H9 (cell line): ENCODE measurements around the gene YIPF4. TPM values are rescaled to one million over a fixed set of nuclear protein-coding genes. Genes with fewer than 3 reads are reported as not detected.

Experiments
- DNase-seq: peaks from one replicate; pipeline ENCODE4 v3.0.0-alpha.2; 2017
- H2AFZ ChIP-seq: one replicate; pipeline ENCODE4 v1.6.1; 2013; ENCODE audit warnings: mild to moderate bottlenecking, low read length, control low read depth, moderate library complexity
- H2AK5ac ChIP-seq: 2 replicates; pipeline ENCODE4 v1.6.1; 2013; ENCODE audit warnings: low read length, control low read depth, mixed read lengths; ENCODE audit not compliant: insufficient read length
- H2BK120ac ChIP-seq: one replicate; pipeline ENCODE4 v1.6.1; 2013; ENCODE audit warnings: low read depth, mild to moderate bottlenecking, low read length, control low read depth, inconsistent platforms; ENCODE audit not compliant: poor library complexity, severe bottlenecking
- H2BK12ac ChIP-seq: 2 replicates; pipeline ENCODE4 v1.6.1; 2013; ENCODE audit warnings: low read length, control low read depth, mixed read lengths, low read depth; ENCODE audit not compliant: insufficient read length
- H2BK15ac ChIP-seq: 2 replicates; pipeline ENCODE4 v1.6.1; 2013; ENCODE audit warnings: low read depth, low read length, control low read depth
- H2BK20ac ChIP-seq: one replicate; pipeline ENCODE4 v1.6.1; 2013; ENCODE audit warnings: low read depth, mild to moderate bottlenecking, low read length, control low read depth, inconsistent platforms; ENCODE audit not compliant: poor library complexity, severe bottlenecking
- H2BK5ac ChIP-seq: 2 replicates; pipeline ENCODE4 v1.6.1; 2013; ENCODE audit warnings: low read length, control low read depth, mixed read lengths; ENCODE audit not compliant: insufficient read length
- H3K14ac ChIP-seq: 2 replicates; pipeline ENCODE4 v1.6.1; 2013; ENCODE audit warnings: low read length, control low read depth; ENCODE audit not compliant: insufficient read depth
- H3K18ac ChIP-seq: 2 replicates; pipeline ENCODE4 v1.6.1; 2013; ENCODE audit warnings: low read depth, mild to moderate bottlenecking, mixed read lengths, low read length, control low read depth; ENCODE audit not compliant: insufficient read length
- H3K23ac ChIP-seq: 2 replicates; pipeline ENCODE4 v1.6.1; 2013; ENCODE audit warnings: low read length, control low read depth, mixed read lengths, low read depth; ENCODE audit not compliant: insufficient read length
- H3K23me2 ChIP-seq: 2 replicates; pipeline ENCODE4 v1.6.1; 2013; ENCODE audit warnings: low read depth, mild to moderate bottlenecking, mixed read lengths, low read length, control low read depth; ENCODE audit not compliant: insufficient read length, poor library complexity, severe bottlenecking
- H3K27ac ChIP-seq: 2 replicates; pipeline ENCODE4 v1.5.1; 2013; ENCODE audit warnings: low read length, control low read depth, mixed read lengths, low read depth; ENCODE audit not compliant: insufficient read length
- H3K27me3 ChIP-seq: 2 replicates; pipeline ENCODE4 v1.6.1; 2013; ENCODE audit warnings: low read length, control low read depth, inconsistent platforms; ENCODE audit not compliant: insufficient read depth
- H3K4ac ChIP-seq: 2 replicates; pipeline ENCODE4 v1.6.1; 2013; ENCODE audit warnings: low read depth, mild to moderate bottlenecking, control low read depth, inconsistent platforms, low read length, moderate library complexity
- H3K4me1 ChIP-seq: 2 replicates; pipeline ENCODE4 v1.6.1; 2013; ENCODE audit warnings: low read length, control low read depth, inconsistent platforms; ENCODE audit not compliant: insufficient read depth
- H3K4me2 ChIP-seq: 2 replicates; pipeline ENCODE4 v1.6.1; 2013; ENCODE audit warnings: low read length, control low read depth, mixed read lengths; ENCODE audit not compliant: insufficient read length, insufficient read depth
- H3K56ac ChIP-seq: 2 replicates; pipeline ENCODE4 v1.6.1; 2013; ENCODE audit warnings: low read depth, mild to moderate bottlenecking, mixed read lengths, low read length, control low read depth; ENCODE audit not compliant: insufficient read length
- H3K79me1 ChIP-seq: 2 replicates; pipeline ENCODE4 v1.6.1; 2013; ENCODE audit warnings: low read depth, mild to moderate bottlenecking, moderate library complexity, low read length, control low read depth, inconsistent platforms; ENCODE audit not compliant: insufficient read depth, poor library complexity, severe bottlenecking
- H3K79me2 ChIP-seq: 2 replicates; pipeline ENCODE4 v1.6.1; 2013; ENCODE audit warnings: low read length, control low read depth, inconsistent platforms; ENCODE audit not compliant: insufficient read depth
- H3K9ac ChIP-seq: 2 replicates; pipeline ENCODE4 v1.6.1; 2013; ENCODE audit warnings: low read length, control low read depth, mixed read lengths; ENCODE audit not compliant: insufficient read length; ENCODE audit errors: extremely low read depth
- H3K9me3 ChIP-seq: one replicate; pipeline ENCODE4 v1.6.1; 2013; ENCODE audit warnings: low read depth, low read length, inconsistent platforms; ENCODE audit not compliant: control insufficient read depth
- H3T11ph ChIP-seq: one replicate; pipeline ENCODE4 v1.6.1; 2013; ENCODE audit warnings: mild to moderate bottlenecking, low read length, control low read depth, inconsistent platforms
- H4K20me1 ChIP-seq: one replicate; pipeline ENCODE4 v1.6.1; 2013; ENCODE audit not compliant: control insufficient read depth, insufficient read length, insufficient read depth
- H4K5ac ChIP-seq: 2 replicates; pipeline ENCODE4 v1.6.1; 2013; ENCODE audit warnings: low read depth, mild to moderate bottlenecking, mixed read lengths, low read length, control low read depth; ENCODE audit not compliant: insufficient read length
- H4K8ac ChIP-seq: replicated peaks from 2 replicates; pipeline ENCODE4 v1.6.1; 2013; ENCODE audit warnings: low read length, control low read depth, mixed read lengths, low read depth; ENCODE audit not compliant: insufficient read length
- H4K91ac ChIP-seq: 2 replicates; pipeline ENCODE4 v1.6.1; 2013; ENCODE audit warnings: low read depth, mild to moderate bottlenecking, moderate library complexity, mixed read lengths, low read length, control low read depth; ENCODE audit not compliant: insufficient read length
- H3K27ac Mint-ChIP-seq, 3 experiments: 2 replicates in 2 of 3; 3 replicates in 1 of 3; pipeline ENCODE4 v1.8.0; 2020 to 2021; ENCODE audit warnings: mixed read lengths in 3 of 3, mild to moderate bottlenecking in 1 of 3, moderate library complexity in 1 of 3
- H3K27me3 Mint-ChIP-seq: 2 replicates; pipeline ENCODE4 v1.8.0; 2021; ENCODE audit warnings: low read depth, mild to moderate bottlenecking, moderate library complexity, mixed read lengths
- H3K36me3 Mint-ChIP-seq, 3 experiments: 2 replicates in 2 of 3; 3 replicates in 1 of 3; pipeline ENCODE4 v1.8.0; 2020 to 2021; ENCODE audit warnings: low read depth in 3 of 3, mixed read lengths in 3 of 3; ENCODE audit not compliant: insufficient read depth in 1 of 3
- H3K4me1 Mint-ChIP-seq, 2 experiments: 2 replicates each; pipeline ENCODE4 v1.8.0; 2020; ENCODE audit warnings: mixed read lengths in 2 of 2
- H3K4me3 Mint-ChIP-seq, 2 experiments: 2 replicates in 1 of 2; 3 replicates in 1 of 2; pipeline ENCODE4 v1.8.0; 2020 to 2021; ENCODE audit warnings: mild to moderate bottlenecking in 2 of 2, mixed read lengths in 2 of 2, moderate library complexity in 1 of 2
- H3K9me3 Mint-ChIP-seq, 2 experiments: 2 replicates in 1 of 2; 3 replicates in 1 of 2; pipeline ENCODE4 v1.8.0; 2020; ENCODE audit warnings: mild to moderate bottlenecking in 2 of 2, mixed read lengths in 2 of 2, moderate library complexity in 1 of 2
- WGBS: extraction: QIAGEN DNeasy Blood & Tissue Kit; methylation state at CpG from one replicate; pipeline ENCODE4 v1.1.7; 2013; ENCODE audit warnings: missing lambda C conversion rate, low lambda C conversion rate, mixed read lengths; ENCODE audit not compliant: insufficient read length; ENCODE audit errors: extremely low coverage; 5-methylcytosine and 5-hydroxymethylcytosine counted together
- total RNA-seq: library from RNA; stranded (reverse); gene quantifications from 2 replicates; pipeline ENCODE4 v1.2.1, GENCODE V29; 2021
- TF ChIP-seq, protein P1 (sequence below): fragments of 200-600 bp; sonication (generic); conservative IDR thresholded peaks from 3 replicates; pipeline ENCODE4 v1.8.0; 2021; ENCODE audit warnings: antibody characterized with exemption, mild to moderate bottlenecking

YIPF4 gene
- total RNA-seq, 1 experiment from 2014 or later: 26.2 TPM

GRCh38 chr2:32330136-32330535, 52.4 kb downstream of the YIPF4 start:
- H2BK5ac ChIP-seq: no peak overlapping the region
- Mint-ChIP-seq H3K27ac (no peak overlapping the region), H3K27me3 (no peaks in the 10 kb centered on the region), H3K4me1 (no peaks in the 10 kb centered on the region), H3K4me3 (no peak overlapping the region), H3K9me3 (no peaks in the 10 kb centered on the region), H3K36me3 (no peaks in the 10 kb centered on the region)
- H3K23ac ChIP-seq: no peak overlapping the region
- no peak overlapping the region for H3K27ac ChIP-seq
- H2AK5ac ChIP-seq: no peak overlapping the region
- no peaks in the 10 kb centered on the region for H3K27me3 ChIP-seq
- H3K9me3 ChIP-seq: no peaks in the 10 kb centered on the region
- H3K9ac ChIP-seq: no peak overlapping the region
- H2BK120ac ChIP-seq: no peak overlapping the region
- no CpG with 5 or more reads among the region's 2 CpGs for WGBS
- H3K18ac ChIP-seq: no peak overlapping the region
- no peaks in the 10 kb centered on the region for H3K79me2 ChIP-seq
- no peak overlapping the region for H2BK12ac ChIP-seq
- H2BK15ac ChIP-seq: no peak overlapping the region
- no peak overlapping the region for H3K56ac ChIP-seq
- no peak overlapping the region for H2AFZ ChIP-seq
- DNase-seq: no peak
- no peak overlapping the region for H4K5ac ChIP-seq
- H3K4me1 ChIP-seq: no peaks in the 10 kb centered on the region
- no peak overlapping the region for H3K14ac ChIP-seq
- no peaks in the 10 kb centered on the region for H3K23me2 ChIP-seq
- no peaks in the 10 kb centered on the region for H4K20me1 ChIP-seq
- TF ChIP-seq, protein P1, sequence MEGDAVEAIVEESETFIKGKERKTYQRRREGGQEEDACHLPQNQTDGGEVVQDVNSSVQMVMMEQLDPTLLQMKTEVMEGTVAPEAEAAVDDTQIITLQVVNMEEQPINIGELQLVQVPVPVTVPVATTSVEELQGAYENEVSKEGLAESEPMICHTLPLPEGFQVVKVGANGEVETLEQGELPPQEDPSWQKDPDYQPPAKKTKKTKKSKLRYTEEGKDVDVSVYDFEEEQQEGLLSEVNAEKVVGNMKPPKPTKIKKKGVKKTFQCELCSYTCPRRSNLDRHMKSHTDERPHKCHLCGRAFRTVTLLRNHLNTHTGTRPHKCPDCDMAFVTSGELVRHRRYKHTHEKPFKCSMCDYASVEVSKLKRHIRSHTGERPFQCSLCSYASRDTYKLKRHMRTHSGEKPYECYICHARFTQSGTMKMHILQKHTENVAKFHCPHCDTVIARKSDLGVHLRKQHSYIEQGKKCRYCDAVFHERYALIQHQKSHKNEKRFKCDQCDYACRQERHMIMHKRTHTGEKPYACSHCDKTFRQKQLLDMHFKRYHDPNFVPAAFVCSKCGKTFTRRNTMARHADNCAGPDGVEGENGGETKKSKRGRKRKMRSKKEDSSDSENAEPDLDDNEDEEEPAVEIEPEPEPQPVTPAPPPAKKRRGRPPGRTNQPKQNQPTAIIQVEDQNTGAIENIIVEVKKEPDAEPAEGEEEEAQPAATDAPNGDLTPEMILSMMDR: no peak
- no peak overlapping the region for H3K4me2 ChIP-seq
- H3K4ac ChIP-seq: no peak overlapping the region
- no peak overlapping the region for H2BK20ac ChIP-seq
- no peak overlapping the region for H4K91ac ChIP-seq
- no peak overlapping the region for H4K8ac ChIP-seq
- H3K79me1 ChIP-seq: no peaks in the 10 kb centered on the region
- no peak overlapping the region for H3T11ph ChIP-seq
